Fibroblast of villous mesenchyme (primary cell): Measurements from ENCODE around the gene RIPK3. TPM values are rescaled to one million over a fixed set of nuclear protein-coding genes. Genes with fewer than 3 reads are reported as not detected.

ENCODE experiments used
- DNase-seq: peaks from one replicate; pipeline ENCODE4 v3.0.0-alpha.2; 2010; ENCODE audit warnings: low read depth
- H3K4me3 ChIP-seq: 2 replicates; pipeline ENCODE4 v1.5.1; 2011; ENCODE audit warnings: low read depth, mild to moderate bottlenecking, low read length
- total RNA-seq: library from RNA; depleted of rRNA; stranded (reverse); fragments of >200 nt; gene quantifications from 2 replicates; pipeline ENCODE4 v1.2.3, GENCODE V29; 2012
- TF ChIP-seq, protein P1 (sequence below): IDR thresholded peaks from 2 replicates; pipeline ENCODE4 v1.5.1; 2012; ENCODE audit warnings: low read depth, mild to moderate bottlenecking, low read length; ENCODE audit not compliant: insufficient read depth

RIPK3 gene
- total RNA-seq, 1 donor = 3.9 TPM

DNA sequence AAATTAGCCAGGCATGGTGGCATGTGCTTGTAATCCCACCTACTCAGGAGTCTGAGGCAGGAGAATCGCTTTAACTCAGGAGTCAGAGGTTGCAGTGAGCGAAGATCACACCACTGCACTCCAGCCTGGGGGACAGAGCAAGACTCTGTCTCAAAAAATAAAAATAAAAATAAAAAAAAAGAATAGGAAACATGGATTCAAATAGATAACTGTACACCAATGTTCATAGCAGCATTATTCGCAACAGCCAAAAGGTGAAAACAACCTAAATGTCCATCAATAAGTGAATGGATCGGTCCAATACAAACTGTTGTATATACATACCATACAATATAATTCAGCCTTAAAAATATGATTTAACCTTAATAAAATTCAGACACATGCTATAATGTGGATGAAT is 3.1 kb upstream of the RIPK3 start:
- TF ChIP-seq, protein P1, sequence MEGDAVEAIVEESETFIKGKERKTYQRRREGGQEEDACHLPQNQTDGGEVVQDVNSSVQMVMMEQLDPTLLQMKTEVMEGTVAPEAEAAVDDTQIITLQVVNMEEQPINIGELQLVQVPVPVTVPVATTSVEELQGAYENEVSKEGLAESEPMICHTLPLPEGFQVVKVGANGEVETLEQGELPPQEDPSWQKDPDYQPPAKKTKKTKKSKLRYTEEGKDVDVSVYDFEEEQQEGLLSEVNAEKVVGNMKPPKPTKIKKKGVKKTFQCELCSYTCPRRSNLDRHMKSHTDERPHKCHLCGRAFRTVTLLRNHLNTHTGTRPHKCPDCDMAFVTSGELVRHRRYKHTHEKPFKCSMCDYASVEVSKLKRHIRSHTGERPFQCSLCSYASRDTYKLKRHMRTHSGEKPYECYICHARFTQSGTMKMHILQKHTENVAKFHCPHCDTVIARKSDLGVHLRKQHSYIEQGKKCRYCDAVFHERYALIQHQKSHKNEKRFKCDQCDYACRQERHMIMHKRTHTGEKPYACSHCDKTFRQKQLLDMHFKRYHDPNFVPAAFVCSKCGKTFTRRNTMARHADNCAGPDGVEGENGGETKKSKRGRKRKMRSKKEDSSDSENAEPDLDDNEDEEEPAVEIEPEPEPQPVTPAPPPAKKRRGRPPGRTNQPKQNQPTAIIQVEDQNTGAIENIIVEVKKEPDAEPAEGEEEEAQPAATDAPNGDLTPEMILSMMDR = no peak
- DNase-seq = no peak
- H3K4me3 ChIP-seq = no peak overlapping the region

DNA sequence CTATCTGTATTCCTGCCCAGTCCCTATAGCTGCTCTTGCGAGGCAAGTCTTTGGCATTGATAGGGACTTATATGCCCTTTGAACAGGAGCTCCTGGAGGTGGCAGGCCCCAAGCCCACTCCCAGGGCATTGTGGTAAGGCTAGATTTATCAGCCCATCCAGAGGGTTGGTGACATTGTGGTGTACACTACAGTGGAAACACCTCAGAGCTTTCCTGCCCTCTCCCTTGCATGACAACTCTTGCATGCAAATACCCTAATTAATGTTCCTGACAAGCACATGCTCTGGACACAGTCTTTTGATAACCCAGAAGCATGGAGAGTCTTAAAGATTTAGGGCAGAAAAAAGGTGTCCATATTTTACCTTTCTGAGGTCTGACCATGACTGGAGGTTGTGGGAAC is 815 bp upstream of the RIPK3 start:
- no peak for DNase-seq
- TF ChIP-seq, protein P1 = no peak
- H3K4me3 ChIP-seq = no peak overlapping the region

DNA sequence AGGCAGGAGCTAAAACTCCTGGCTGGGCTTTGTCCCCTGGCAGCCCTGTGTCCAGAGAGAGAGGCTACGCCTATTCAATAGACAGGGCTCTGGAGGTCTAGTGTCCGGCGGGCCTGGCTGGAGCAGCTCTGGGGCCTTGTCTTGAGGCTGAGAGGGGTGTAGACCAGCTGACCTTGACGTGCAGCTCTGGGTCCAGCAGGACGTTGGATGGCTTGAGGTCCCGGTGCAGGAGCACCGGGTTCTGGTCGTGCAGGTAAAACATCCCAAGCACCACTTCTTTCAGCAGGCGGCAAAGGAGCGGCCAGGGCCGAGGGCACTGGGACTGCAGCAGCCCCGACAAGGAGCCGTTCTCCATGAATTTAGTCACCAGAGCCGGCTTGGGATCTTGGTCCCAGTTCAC is 948 bp downstream of the RIPK3 start:
- no peak for DNase-seq
- H3K4me3 ChIP-seq = no peak overlapping the region
- TF ChIP-seq, protein P1 = no peak

DNA sequence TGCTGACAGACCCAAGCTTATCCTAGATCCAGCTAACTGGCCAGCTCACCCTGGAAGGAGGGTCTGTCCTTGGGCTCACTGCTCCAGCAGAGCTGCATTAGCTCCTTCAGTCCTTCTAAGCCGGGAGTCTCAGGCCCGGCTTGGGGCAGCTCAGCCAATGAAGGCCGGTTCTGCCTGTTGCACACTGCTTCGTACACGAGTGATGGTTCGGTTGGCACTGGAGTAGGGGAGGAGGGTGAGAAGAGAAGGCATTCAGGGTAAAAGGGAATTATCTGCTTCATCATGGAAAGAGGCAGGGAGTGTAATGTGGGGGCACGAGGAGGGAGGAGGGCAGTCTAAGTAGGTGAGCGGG is 2.0 kb downstream of the RIPK3 start:
- DNase-seq = no peak
- TF ChIP-seq, protein P1 = no peak
- no peak overlapping the region for H3K4me3 ChIP-seq

DNA sequence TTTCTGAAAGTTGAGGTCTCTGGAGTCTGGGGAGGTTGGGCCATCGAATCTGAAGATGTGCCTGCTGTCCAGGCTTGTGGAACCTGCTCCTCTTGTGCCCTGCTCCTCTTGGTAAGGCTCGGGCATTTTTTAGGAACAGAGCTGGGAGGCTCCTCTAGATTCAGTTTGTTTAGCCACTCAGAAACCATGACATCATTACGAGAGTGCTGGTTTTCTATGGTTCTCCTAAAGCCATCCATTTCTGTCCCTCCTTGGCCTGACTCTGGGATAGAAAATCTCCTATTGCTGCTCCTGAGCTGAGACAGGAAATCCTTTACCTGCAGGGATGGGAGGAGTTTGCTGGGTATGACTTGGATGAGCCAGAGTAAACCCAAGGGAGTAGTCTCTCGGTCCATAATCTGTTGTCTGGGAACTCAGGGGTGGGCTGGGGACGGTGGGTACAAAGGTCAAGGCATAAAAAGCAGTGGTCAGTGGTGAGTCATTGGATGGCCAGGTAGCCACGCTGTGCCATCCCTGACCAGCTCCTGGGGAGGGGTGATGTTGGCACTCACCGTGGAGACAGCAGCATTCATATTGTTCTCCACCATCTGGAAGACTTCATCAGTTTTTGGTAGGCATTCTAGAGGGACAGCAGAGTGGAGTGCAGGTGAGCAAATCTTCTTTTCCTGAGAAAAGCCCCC is 2.5 kb downstream of the RIPK3 start:
- no peak for DNase-seq
- H3K4me3 ChIP-seq = no peak overlapping the region
- TF ChIP-seq, protein P1 = no peak

DNA sequence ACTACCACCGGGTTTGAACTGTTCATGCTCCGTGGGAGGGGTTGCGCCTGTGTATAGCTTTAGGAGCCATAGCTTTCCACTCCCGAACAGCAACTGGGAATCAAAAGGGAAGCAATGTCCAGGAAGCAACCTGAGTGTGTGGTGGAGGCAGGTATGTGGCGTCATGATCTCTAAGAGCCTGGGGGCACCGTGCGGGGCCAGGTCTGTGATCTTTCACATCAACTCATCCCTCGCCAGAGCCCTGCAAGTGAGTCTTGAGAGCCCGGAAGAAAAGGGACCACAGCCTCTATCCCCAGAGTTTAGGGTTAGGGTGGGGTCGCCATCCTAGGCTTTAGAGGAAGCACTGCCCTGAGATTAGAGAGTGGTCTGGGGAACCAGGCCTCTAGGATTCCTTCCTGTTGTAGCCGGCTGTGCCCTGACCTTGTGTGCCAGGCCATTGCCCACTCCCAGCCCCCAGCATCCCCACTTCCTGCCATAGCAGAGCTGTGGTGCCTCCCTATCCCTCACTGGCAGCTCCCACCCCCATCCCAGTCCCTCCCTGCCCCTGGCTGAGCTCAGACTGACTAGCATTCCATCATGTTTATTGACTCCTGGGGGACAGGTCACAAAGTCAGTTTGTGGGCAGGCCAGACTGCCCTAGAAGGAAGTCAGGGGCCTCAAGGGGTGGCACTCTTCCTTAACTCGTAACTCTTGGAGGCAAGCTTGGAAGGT is 4.2 kb downstream of the RIPK3 start:
- TF ChIP-seq, protein P1 = no peak

More for the DNA sequence above, 4.2 kb downstream of the RIPK3 start:
- DNase-seq = no peak
- H3K4me3 ChIP-seq = no peak overlapping the region
